Smooth muscle cell (in vitro differentiated cells): Measurements from ENCODE around the gene ASB6. TPM values are rescaled to one million over a fixed set of nuclear protein-coding genes. Genes with fewer than 3 reads are reported as not detected.
A peak's percentile ranks its signal among the peaks of the same experiment; 100 is the strongest.

ENCODE experiments used
- DNase-seq: peaks from one replicate; lab custom pipeline; 2025; ENCODE audit not compliant: unreplicated experiment; lab: John Stamatoyannopoulos, UW
- H2AFZ ChIP-seq: fragments of 200-600 bp; sonication (generic); 2 replicates; pipeline ENCODE4 v1.6.0; 2016; ENCODE audit warnings: antibody characterized with exemption, low read depth, mild to moderate bottlenecking
- H3F3A ChIP-seq: fragments of 200-600 bp; sonication (generic); 2 replicates; pipeline ENCODE4 v1.6.0; 2017; ENCODE audit warnings: antibody characterized with exemption, low read depth
- H3K27ac ChIP-seq: fragments of 200-600 bp; sonication (generic); 2 replicates; pipeline ENCODE4 v1.5.1; 2016; ENCODE audit warnings: low read depth, mild to moderate bottlenecking
- H3K27me3 ChIP-seq: fragments of 200-600 bp; sonication (generic); 2 replicates; pipeline ENCODE4 v1.6.1; 2016; ENCODE audit warnings: low read depth, mild to moderate bottlenecking
- H3K36me3 ChIP-seq: fragments of 200-600 bp; sonication (generic); 2 replicates; pipeline ENCODE4 v1.5.1; 2016; ENCODE audit warnings: low read depth
- H3K4me1 ChIP-seq: fragments of 200-600 bp; sonication (generic); 2 replicates; pipeline ENCODE4 v1.5.1; 2016; ENCODE audit warnings: low read depth
- H3K4me2 ChIP-seq: fragments of 200-600 bp; sonication (generic); 2 replicates; pipeline ENCODE4 v1.6.0; 2016; ENCODE audit warnings: mild to moderate bottlenecking
- H3K4me3 ChIP-seq: fragments of 200-600 bp; sonication (generic); 2 replicates; pipeline ENCODE4 v1.5.1; 2016; ENCODE audit warnings: mild to moderate bottlenecking
- H3K79me2 ChIP-seq: fragments of 200-600 bp; sonication (generic); 2 replicates; pipeline ENCODE4 v1.6.0; 2016; ENCODE audit warnings: low read depth, mild to moderate bottlenecking
- H3K9ac ChIP-seq: fragments of 200-600 bp; sonication (generic); 2 replicates; pipeline ENCODE4 v1.6.0; 2016; ENCODE audit warnings: low read depth
- H3K9me3 ChIP-seq: fragments of 200-600 bp; sonication (generic); replicated peaks from 2 replicates; pipeline ENCODE4 v1.5.1; 2016; ENCODE audit warnings: low read depth
- H4K20me1 ChIP-seq: fragments of 200-600 bp; sonication (generic); 2 replicates; pipeline ENCODE4 v1.6.0; 2016; ENCODE audit warnings: low read depth
- WGBS: methylation state at CpG from one replicate; pipeline ENCODE4 v1.1.7; 2016; ENCODE audit warnings: low lambda C conversion rate; 5-methylcytosine and 5-hydroxymethylcytosine counted together
- polyA plus RNA-seq: library from polyadenylated mRNA; unstranded; fragments of >200 nt; fragmentation: Nextera tagmentation; extraction: Ambion mirVana; gene quantifications from 2 replicates; pipeline ENCODE4 v1.2.1, GENCODE V29; 2016
- total RNA-seq: library from RNA; depleted of rRNA; stranded (reverse); fragments of >200 nt; gene quantifications from 2 replicates; pipeline ENCODE4 v1.2.3, GENCODE V29; 2014
- TF ChIP-seq, protein P1 (sequence below): fragments of 200-600 bp; sonication (generic); IDR thresholded peaks from 2 replicates; pipeline ENCODE4 v1.5.1; 2017; ENCODE audit warnings: borderline replicate concordance, mild to moderate bottlenecking, antibody characterized with exemption; ENCODE audit not compliant: insufficient read depth, poor library complexity, severe bottlenecking

Gene ASB6
- total and polyA plus RNA-seq, 2 experiments from 2014 or later, result 13.8 to 26.0 TPM

DNA sequence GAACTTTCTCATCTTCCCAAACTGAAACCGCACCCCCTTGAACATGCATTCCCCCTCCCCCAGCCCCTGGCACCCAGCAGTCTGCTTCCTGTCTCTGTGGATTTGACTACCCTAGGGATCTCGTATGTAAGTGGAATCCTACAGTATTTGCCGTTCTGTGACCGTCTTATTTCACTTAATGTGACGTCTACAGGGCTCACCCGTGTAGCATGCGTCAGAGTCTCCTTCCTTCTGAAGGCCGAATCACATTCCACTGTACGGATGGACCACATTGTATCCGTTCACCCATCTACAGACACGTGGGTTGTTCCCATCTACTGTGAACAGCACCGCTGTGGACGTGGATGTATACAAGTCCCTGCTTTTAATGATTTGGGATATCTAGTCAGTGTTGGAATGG is 28.0 kb upstream of the ASB6 start:
- peaks cover 10% of the 10 kb centered on the region for H3F3A ChIP-seq
- peaks cover 67% of the 10 kb centered on the region for H4K20me1 ChIP-seq
- H2AFZ ChIP-seq, result no peak overlapping the region
- H3K36me3 ChIP-seq, result no peaks in the 10 kb centered on the region
- H3K4me2 ChIP-seq, result peak overlapping the region; percentile 91
- peaks cover 80% of the 10 kb centered on the region for H3K79me2 ChIP-seq
- peak overlapping the region; percentile 66 for H3K9ac ChIP-seq
- no peaks in the 10 kb centered on the region for H3K9me3 ChIP-seq
- TF ChIP-seq, protein P1, sequence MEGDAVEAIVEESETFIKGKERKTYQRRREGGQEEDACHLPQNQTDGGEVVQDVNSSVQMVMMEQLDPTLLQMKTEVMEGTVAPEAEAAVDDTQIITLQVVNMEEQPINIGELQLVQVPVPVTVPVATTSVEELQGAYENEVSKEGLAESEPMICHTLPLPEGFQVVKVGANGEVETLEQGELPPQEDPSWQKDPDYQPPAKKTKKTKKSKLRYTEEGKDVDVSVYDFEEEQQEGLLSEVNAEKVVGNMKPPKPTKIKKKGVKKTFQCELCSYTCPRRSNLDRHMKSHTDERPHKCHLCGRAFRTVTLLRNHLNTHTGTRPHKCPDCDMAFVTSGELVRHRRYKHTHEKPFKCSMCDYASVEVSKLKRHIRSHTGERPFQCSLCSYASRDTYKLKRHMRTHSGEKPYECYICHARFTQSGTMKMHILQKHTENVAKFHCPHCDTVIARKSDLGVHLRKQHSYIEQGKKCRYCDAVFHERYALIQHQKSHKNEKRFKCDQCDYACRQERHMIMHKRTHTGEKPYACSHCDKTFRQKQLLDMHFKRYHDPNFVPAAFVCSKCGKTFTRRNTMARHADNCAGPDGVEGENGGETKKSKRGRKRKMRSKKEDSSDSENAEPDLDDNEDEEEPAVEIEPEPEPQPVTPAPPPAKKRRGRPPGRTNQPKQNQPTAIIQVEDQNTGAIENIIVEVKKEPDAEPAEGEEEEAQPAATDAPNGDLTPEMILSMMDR, result no peak
- no peak for DNase-seq
- WGBS, result 63% methylated on average over 13 of the region's 13 CpGs
- H3K27me3 ChIP-seq, result no peaks in the 10 kb centered on the region
- H3K4me1 ChIP-seq, result peaks cover 7% of the 10 kb centered on the region
- no peak overlapping the region for H3K4me3 ChIP-seq
- H3K27ac ChIP-seq, result peak overlapping the region; percentile 88

GRCh38 chr9:129669141-129669718 is 27.3 kb upstream of the ASB6 start:
- WGBS, result 41% methylated on average over 17 of the region's 17 CpGs
- Histone ChIP-seq H3F3A (peaks cover 13% of the 10 kb centered on the region), H3K4me3 (no peak overlapping the region), H3K4me2 (peak overlapping the region; percentile 91), H3K27me3 (no peaks in the 10 kb centered on the region), H3K27ac (peak overlapping the region; percentile 88), H3K9me3 (no peaks in the 10 kb centered on the region), H3K36me3 (no peaks in the 10 kb centered on the region), H4K20me1 (peaks cover 60% of the 10 kb centered on the region), H3K9ac (peak overlapping the region; percentile 66), H2AFZ (no peak overlapping the region), H3K79me2 (peaks cover 73% of the 10 kb centered on the region), H3K4me1 (peaks cover 7% of the 10 kb centered on the region)
- TF ChIP-seq, protein P1, result no peak
- DNase-seq, result no peak

DNA sequence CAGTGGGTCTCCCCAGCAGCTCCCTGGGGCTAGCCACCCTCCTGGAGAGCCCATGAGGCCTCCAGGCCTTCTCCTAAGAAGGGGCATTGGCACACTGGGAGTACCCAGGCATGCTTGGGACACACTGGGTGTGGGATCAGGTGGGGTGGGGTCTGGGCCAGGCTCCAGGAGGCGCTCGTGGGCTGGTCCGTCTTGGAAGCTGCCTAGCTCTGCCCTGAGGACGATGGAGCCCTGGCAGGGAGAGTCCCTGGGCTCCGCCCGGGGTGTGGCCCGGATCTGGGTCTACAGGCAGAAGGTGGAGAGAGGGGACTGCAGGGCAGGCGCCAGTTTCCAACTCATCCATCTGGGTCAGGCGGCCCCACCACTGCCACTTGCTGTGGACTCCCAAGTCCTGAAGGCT is 25.9 kb upstream of the ASB6 start:
- H3K27me3 ChIP-seq, result no peaks in the 10 kb centered on the region
- H3K4me1 ChIP-seq, result peaks cover 7% of the 10 kb centered on the region
- DNase-seq, result no peak
- peaks cover 46% of the 10 kb centered on the region for H4K20me1 ChIP-seq
- H3K9me3 ChIP-seq, result no peaks in the 10 kb centered on the region
- H3K4me3 ChIP-seq, result peak overlapping the region; percentile 57
- no peak overlapping the region for H3K9ac ChIP-seq
- H2AFZ ChIP-seq, result no peak overlapping the region
- WGBS, result 91% methylated on average over 8 of the region's 9 CpGs
- peak overlapping the region; percentile 91 for H3K4me2 ChIP-seq
- H3K36me3 ChIP-seq, result no peaks in the 10 kb centered on the region
- peaks cover 60% of the 10 kb centered on the region for H3K79me2 ChIP-seq
- TF ChIP-seq, protein P1, result no peak
- H3K27ac ChIP-seq, result peak overlapping the region; percentile 88
- H3F3A ChIP-seq, result peaks cover 13% of the 10 kb centered on the region

DNA sequence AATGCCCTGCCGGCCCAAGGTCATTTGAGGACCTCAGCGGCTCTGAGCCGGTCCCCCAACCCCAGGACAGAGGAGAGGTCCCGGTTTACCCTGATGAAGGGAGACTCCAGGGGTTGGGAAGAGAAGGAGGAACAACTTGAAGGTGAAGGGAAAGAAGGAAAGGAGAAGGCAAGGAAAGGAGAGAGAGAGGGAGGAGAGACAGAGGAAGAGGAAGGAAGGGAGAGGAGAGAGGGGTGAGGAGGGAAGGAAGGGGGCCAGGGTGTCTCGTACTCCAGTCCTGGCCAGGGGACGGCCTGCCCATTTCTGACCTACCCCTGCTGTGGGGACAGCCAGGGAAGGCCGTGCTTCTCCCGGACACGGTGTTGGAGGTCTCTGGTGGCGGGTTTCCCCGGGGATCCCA is 25.4 kb upstream of the ASB6 start:
- Histone ChIP-seq H3K36me3 (no peaks in the 10 kb centered on the region), H3K4me1 (peaks cover 7% of the 10 kb centered on the region), H3K79me2 (peaks cover 56% of the 10 kb centered on the region), H3K4me2 (peak overlapping the region; percentile 91), H3K9me3 (no peaks in the 10 kb centered on the region), H3K4me3 (peak overlapping the region; percentile 57), H3K27me3 (no peaks in the 10 kb centered on the region), H3F3A (peaks cover 13% of the 10 kb centered on the region), H4K20me1 (peaks cover 42% of the 10 kb centered on the region), H2AFZ (no peak overlapping the region), H3K9ac (no peak overlapping the region), H3K27ac (peak overlapping the region; percentile 31)
- DNase-seq, result no peak
- 86% methylated on average over 11 of the region's 11 CpGs for WGBS
- TF ChIP-seq, protein P1, result no peak
